GM12878 (cell line): ENCODE measurements around the gene TXNDC12. TPM values are rescaled to one million over a fixed set of nuclear protein-coding genes. Genes with fewer than 3 reads are reported as not detected.

ENCODE experiments used
- ATAC-seq: fragments of 200-7000 bp; cut with Tn5 transposase; 3 replicates; pipeline ENCODE4 v1.9.1; 2020; ENCODE audit warnings: mild to moderate bottlenecking, moderate library complexity
- BruUV-seq: library from RNA; stranded (reverse); fragments of 400-500 nt; replicated peaks from 2 replicates; lab custom pipeline; 2021; lab: Mats Ljungman, UMichigan
- CTCF ChIA-PET: fragments of 300-600 bp; sonication (Branson Sonifier 250); formaldehyde crosslinking; extraction: SDS; loops from one replicate; lab custom pipeline; 2021; ENCODE audit warnings: inconsistent platforms; lab: Yijun Ruan, JAX
- POLR2A ChIA-PET: fragments of 350-600 bp; formaldehyde crosslinking; extraction: SDS; loops from one replicate; lab custom pipeline; 2021; ENCODE audit warnings: inconsistent platforms; lab: Charles Lee
- RAD21 ChIA-PET: fragments of 300-600 bp; sonication (Branson Sonifier 250); formaldehyde crosslinking; loops from one replicate; lab custom pipeline; 2023; ENCODE audit warnings: antibody characterized with exemption; ENCODE audit not compliant: unreplicated experiment; lab: Charles Lee
- SMC1A ChIA-PET: fragments of 300-600 bp; sonication (Branson Sonifier 250); formaldehyde crosslinking; loops from one replicate; lab custom pipeline; 2023; ENCODE audit not compliant: unreplicated experiment, uncharacterized antibody; lab: Charles Lee
- DNase-seq: peaks from one replicate; pipeline ENCODE4 v3.0.0-alpha.2; 2011; ENCODE audit warnings: low read depth, low spot score
- FAIRE-seq: peaks from 3 replicates; lab custom pipeline; 2011; peaks lifted over from hg19 to GRCh38; lab: Jason Lieb, UNC
- H2AFZ ChIP-seq: 2 replicates; pipeline ENCODE4 v1.6.0; 2011; ENCODE audit warnings: low read depth, low read length, control low read depth; ENCODE audit not compliant: control insufficient read depth
- H3K27ac ChIP-seq: 2 replicates; pipeline ENCODE4 v1.5.1; 2011; ENCODE audit warnings: control low read depth; ENCODE audit not compliant: control insufficient read depth, insufficient read depth
- H3K27me3 ChIP-seq, 2 experiments: replicated peaks in 1 of 2; 2 replicates each; pipeline versions ENCODE4 v1.6.0 to v1.6.1; 2011; ENCODE audit warnings: low read length in 1 of 2; ENCODE audit not compliant: control insufficient read depth in 2 of 2, insufficient read depth in 2 of 2
- H3K36me3 ChIP-seq, 2 experiments: 2 replicates each; pipeline ENCODE4 v1.5.1; 2011; ENCODE audit warnings: low read length in 1 of 2; ENCODE audit not compliant: control insufficient read depth in 2 of 2, insufficient read depth in 2 of 2
- H3K4me1 ChIP-seq: 2 replicates; pipeline ENCODE4 v1.6.1; 2011; ENCODE audit warnings: mild to moderate bottlenecking, low read length, moderate library complexity, mixed read lengths; ENCODE audit not compliant: control insufficient read depth, insufficient read depth
- H3K4me2 ChIP-seq: 2 replicates; pipeline ENCODE4 v1.6.0; 2011; ENCODE audit warnings: control low read depth; ENCODE audit not compliant: control insufficient read depth, insufficient read depth
- H3K4me3 ChIP-seq: fragments of 200-600 bp; sonication (generic); 2 replicates; pipeline ENCODE4 v1.5.1; 2016
- H3K79me2 ChIP-seq: 2 replicates; pipeline ENCODE4 v1.6.0; 2011; ENCODE audit warnings: low read length; ENCODE audit not compliant: control insufficient read depth, insufficient read depth
- H3K9ac ChIP-seq: 2 replicates; pipeline ENCODE4 v1.8.0; 2011; ENCODE audit warnings: low read length, control low read depth, mixed read lengths; ENCODE audit not compliant: control insufficient read depth, insufficient read depth
- H3K9me3 ChIP-seq: replicated peaks from 3 replicates; pipeline ENCODE4 v1.5.1; 2011; ENCODE audit warnings: mild to moderate bottlenecking, low read length; ENCODE audit not compliant: control insufficient read depth, insufficient read depth
- H4K20me1 ChIP-seq: 2 replicates; pipeline ENCODE4 v1.6.0; 2011; ENCODE audit not compliant: control insufficient read depth, insufficient read depth
- BCL11A ChIP-seq: IDR thresholded peaks from 2 replicates; pipeline ENCODE4 v1.6.1; 2011; ENCODE audit warnings: low read depth, low read length
- CHD2 ChIP-seq: IDR thresholded peaks from 2 replicates; pipeline ENCODE4 v1.6.1; 2011; ENCODE audit warnings: low read depth, low read length, improper control_type of control experiment, borderline replicate concordance
- ETV6 ChIP-seq, 2 experiments: fragments of 450-650 bp in 1 of 2; IDR thresholded peaks in 1 of 2; conservative IDR thresholded peaks in 1 of 2; 2 replicates each; pipeline ENCODE4 v1.6.1; 2014; ENCODE audit warnings: antibody characterized with exemption in 1 of 2, borderline replicate concordance in 1 of 2, low read depth in 1 of 2, mild to moderate bottlenecking in 1 of 2, moderate library complexity in 1 of 2
- EZH2 ChIP-seq: IDR thresholded peaks from 2 replicates; pipeline ENCODE4 v1.6.1; 2012; ENCODE audit warnings: low read depth, mild to moderate bottlenecking, control low read depth, inconsistent platforms, low read length, borderline replicate concordance; ENCODE audit not compliant: control insufficient read depth
- JUNB ChIP-seq: IDR thresholded peaks from 2 replicates; pipeline ENCODE4 v1.6.1; 2016; ENCODE audit warnings: antibody characterized with exemption, mild to moderate bottlenecking
- JUND ChIP-seq: IDR thresholded peaks from 2 replicates; pipeline ENCODE4 v1.6.1; 2012; ENCODE audit warnings: low read depth, mild to moderate bottlenecking, low read length, improper control_type of control experiment, moderate library complexity
- MTA3 ChIP-seq: IDR thresholded peaks from 2 replicates; pipeline ENCODE4 v1.6.1; 2012; ENCODE audit warnings: low read length, inconsistent platforms, borderline replicate concordance
- NFIC ChIP-seq: IDR thresholded peaks from 2 replicates; pipeline ENCODE4 v1.6.1; 2012; ENCODE audit warnings: low read depth, mild to moderate bottlenecking, inconsistent platforms, low read length, moderate library complexity
- POLR2AphosphoS2 ChIP-seq: IDR thresholded peaks from 2 replicates; pipeline ENCODE4 v1.6.1; 2011; ENCODE audit warnings: low read depth, mild to moderate bottlenecking, low read length, improper control_type of control experiment, moderate library complexity
- RAD51 ChIP-seq: fragments of 450-650 bp; IDR thresholded peaks from 2 replicates; pipeline ENCODE4 v1.6.1; 2016; ENCODE audit warnings: moderate library complexity, mild to moderate bottlenecking, inconsistent platforms
- RBBP5 ChIP-seq: fragments of 200-600 bp; sonication (generic); conservative IDR thresholded peaks from 2 replicates; pipeline ENCODE4 v1.6.1; 2016
- RELA ChIP-seq: fragments of 450-650 bp; IDR thresholded peaks from 2 replicates; pipeline ENCODE4 v1.8.0; 2014; ENCODE audit warnings: borderline replicate concordance; ENCODE audit not compliant: partially characterized antibody
- ZBED1 ChIP-seq: IDR thresholded peaks from 2 replicates; pipeline ENCODE4 v1.6.1; 2016; ENCODE audit warnings: borderline replicate concordance
- WGBS: methylation state at CpG from one replicate; pipeline ENCODE4 v1.1.6; 2016; ENCODE audit warnings: low lambda C conversion rate; ENCODE audit not compliant: insufficient replicate concordance, insufficient coverage; ENCODE audit errors: missing lambda C conversion rate; 5-methylcytosine and 5-hydroxymethylcytosine counted together
- in situ Hi-C: fragments of 300-500 bp; cut with MboI; formaldehyde crosslinking; loops from 9 replicates; pipeline ENCODE4 v1.14.3; 2018; ENCODE audit warnings: mixed read lengths
- intact Hi-C: fragments of 100-400 bp; cut with micrococcal nuclease; formaldehyde crosslinking; loops from one replicate; pipeline ENCODE4 v1.14.2; 2022; ENCODE audit not compliant: unreplicated experiment
- polyA plus RNA-seq, 11 experiments: library from polyadenylated mRNA; depleted of rRNA in 4 of 11; unstranded in 6 of 11; stranded (reverse) in 5 of 11; fragments of >200 nt; fragmentation: Nextera tagmentation in 4 of 11; fragmentation: Illumina TruSeq in 1 of 11; extraction: Ambion mirVana in 4 of 11; extraction: Trizol in 1 of 11; gene quantifications; 1 replicate in 1 of 11; 2 replicates in 10 of 11; pipeline versions ENCODE4 v1.2.1 to v1.2.3, GENCODE V29; 2011 to 2016; ENCODE audit warnings: inconsistent platforms in 2 of 11, missing spikeins in 2 of 11, low read depth in 1 of 11
- total RNA-seq, 4 experiments: library from RNA; depleted of rRNA in 3 of 4; stranded (reverse); fragments of >200 nt in 3 of 4; fragmentation: Illumina TruSeq in 1 of 4; extraction: Trizol in 1 of 4; gene quantifications; 2 replicates each; pipeline versions ENCODE4 v1.2.1 to v1.2.3, GENCODE V29; 2013 to 2021
- TF ChIP-seq, protein P1 (sequence below): fragments of 450-650 bp; IDR thresholded peaks from 2 replicates; pipeline ENCODE4 v1.6.1; 2017; ENCODE audit warnings: mild to moderate bottlenecking
- TF ChIP-seq, protein P2 (sequence below): IDR thresholded peaks from 2 replicates; pipeline ENCODE4 v1.6.1; 2012; ENCODE audit warnings: low read depth, low read length, improper control_type of control experiment

Gene TXNDC12
- total and polyA plus RNA-seq, 10 of the 15 experiments (the other 5 are each of a cell fraction or from before 2014, with no cell fraction given) = 6.7 to 41.7 (median 17.7) TPM

- SMC1A ChIA-PET = interaction anchor here (0.6 to 2.3 kb wide), 2 partner anchors 24 to 503 kb away, joined by 3 to 5 read pairs; no protein-coding TSS in a partner anchor
- H3K4me2 ChIP-seq = no peak overlapping the region
- no peak overlapping the region for H3K27ac ChIP-seq
- 96% methylated on average over 1 of the region's 1 CpG for WGBS
- no TSS peak for BruUV-seq
- no peaks in the 10 kb centered on the region for H3K27me3 ChIP-seq
- TF ChIP-seq, protein P1, sequence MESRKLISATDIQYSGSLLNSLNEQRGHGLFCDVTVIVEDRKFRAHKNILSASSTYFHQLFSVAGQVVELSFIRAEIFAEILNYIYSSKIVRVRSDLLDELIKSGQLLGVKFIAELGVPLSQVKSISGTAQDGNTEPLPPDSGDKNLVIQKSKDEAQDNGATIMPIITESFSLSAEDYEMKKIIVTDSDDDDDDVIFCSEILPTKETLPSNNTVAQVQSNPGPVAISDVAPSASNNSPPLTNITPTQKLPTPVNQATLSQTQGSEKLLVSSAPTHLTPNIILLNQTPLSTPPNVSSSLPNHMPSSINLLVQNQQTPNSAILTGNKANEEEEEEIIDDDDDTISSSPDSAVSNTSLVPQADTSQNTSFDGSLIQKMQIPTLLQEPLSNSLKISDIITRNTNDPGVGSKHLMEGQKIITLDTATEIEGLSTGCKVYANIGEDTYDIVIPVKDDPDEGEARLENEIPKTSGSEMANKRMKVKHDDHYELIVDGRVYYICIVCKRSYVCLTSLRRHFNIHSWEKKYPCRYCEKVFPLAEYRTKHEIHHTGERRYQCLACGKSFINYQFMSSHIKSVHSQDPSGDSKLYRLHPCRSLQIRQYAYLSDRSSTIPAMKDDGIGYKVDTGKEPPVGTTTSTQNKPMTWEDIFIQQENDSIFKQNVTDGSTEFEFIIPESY = no peak
- TF ChIP-seq MTA3 (no peak), RBBP5 (no peak), BCL11A (no peak), POLR2AphosphoS2 (no peak), RAD51 (no peak), CHD2 (no peak), NFIC (no peak), EZH2 (no peak), JUNB (no peak), ETV6 (conservative IDR thresholded peaks at IDR 0.05 in 1 of 2, IDR thresholded peaks at IDR 0.05 in 1 of 2; ENCODE audit: borderline replicate concordance in 1 of 2, low read depth in 1 of 2) (no peak), RELA (no peak), JUND (no peak), ZBED1 (no peak)
- TF ChIP-seq, protein P2, sequence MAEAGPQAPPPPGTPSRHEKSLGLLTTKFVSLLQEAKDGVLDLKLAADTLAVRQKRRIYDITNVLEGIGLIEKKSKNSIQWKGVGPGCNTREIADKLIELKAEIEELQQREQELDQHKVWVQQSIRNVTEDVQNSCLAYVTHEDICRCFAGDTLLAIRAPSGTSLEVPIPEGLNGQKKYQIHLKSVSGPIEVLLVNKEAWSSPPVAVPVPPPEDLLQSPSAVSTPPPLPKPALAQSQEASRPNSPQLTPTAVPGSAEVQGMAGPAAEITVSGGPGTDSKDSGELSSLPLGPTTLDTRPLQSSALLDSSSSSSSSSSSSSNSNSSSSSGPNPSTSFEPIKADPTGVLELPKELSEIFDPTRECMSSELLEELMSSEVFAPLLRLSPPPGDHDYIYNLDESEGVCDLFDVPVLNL = no peak
- TF ChIP-seq, all 136 proteins: peak for 0
- H3K9me3 ChIP-seq = no peaks in the 10 kb centered on the region
- in situ Hi-C loops = no loop called here
- intact Hi-C loops = no loop called here
- DNase-seq (no peak), FAIRE-seq (no peak), ATAC-seq (no peak)
- ChIA-PET POLR2A (interaction anchor here (0.5 to 1.2 kb wide), 3 partner anchors 10 to 34 kb away, joined by 3 read pairs; no protein-coding TSS in a partner anchor), RAD21 (interaction anchor here (0.6 kb wide), 1 partner anchor 914 kb away, joined by 6 read pairs; no protein-coding TSS in a partner anchor), CTCF (interaction anchor here (1.3 to 1.8 kb wide), 3 partner anchors 16 to 268 kb away, joined by 3 to 4 read pairs (median 4); no protein-coding TSS in a partner anchor)
- H3K4me3 ChIP-seq = no peak overlapping the region
- peaks cover 34% of the 10 kb centered on the region for H3K79me2 ChIP-seq
- H3K36me3 ChIP-seq = peaks cover 0 to 14% of the 10 kb centered on the region in 2 experiments; a peak in 3 of 4 replicates
- H4K20me1 ChIP-seq = no peaks in the 10 kb centered on the region
- H3K9ac ChIP-seq = no peak overlapping the region
- H3K4me1 ChIP-seq = peaks cover 9% of the 10 kb centered on the region
- no peak overlapping the region for H2AFZ ChIP-seq
Measured at GRCh38 chr1:52028328-52028727, 26.7 kb downstream of the TXNDC12 start.
